Right ventricle myocardium superior (tissue), 1 donor: ENCODE measurements around the gene PDHX. TPM values are rescaled to one million over a fixed set of nuclear protein-coding genes. Genes with fewer than 3 reads are reported as not detected.
"Not testable (repeated sequence)": the region's sequence is repeated elsewhere in the genome, so short reads cannot be mapped to it uniquely, and the experiment has no call there.

ENCODE experiments used
- ATAC-seq: fragments of 200-7000 bp; cut with Tn5 transposase; one replicate; pipeline ENCODE4 v1.9.1; 2020; ENCODE audit warnings: mild to moderate bottlenecking; ENCODE audit not compliant: poor library complexity
- DNase-seq: peaks from one replicate; pipeline ENCODE4 v3.0.0-alpha.2; 2020
- intact Hi-C: fragments of 100-400 bp; cut with DNase I; formaldehyde crosslinking; loops from one replicate; pipeline ENCODE4 v1.11.2; 2022
- total RNA-seq: library from RNA; stranded (reverse); fragmentation: NEBNext Ultra II Directional; extraction: Animal tissue kit (Norgen Biotek cat#: 25700); gene quantifications from one replicate; pipeline ENCODE4 v1.2.1, GENCODE V29; 2021
- donor health status: DM: no; HTN: yes; CAD: no; lungs with severe emphysema.

Gene PDHX
- total RNA-seq, 1 donor from 2014 or later = 140 TPM

GRCh38 chr11:35006389-35007128 is 90.1 kb downstream of the PDHX start:
- intact Hi-C loops = no loop called here
- ATAC-seq = no peak

GRCh38 chr11:35007277-35007676 is 90.9 kb downstream of the PDHX start:
- ATAC-seq (no peak), DNase-seq (no peak)
- intact Hi-C loops = no loop called here

More at GRCh38 chr11:35006389-35007128, 90.1 kb downstream of the PDHX start:
- DNase-seq = no peak

- intact Hi-C loops = no loop called here
- ATAC-seq = no peak
These were observed 92.9 kb downstream of the PDHX start for GRCh38 chr11:35009191-35009943.

GRCh38 chr11:35009944-35010342 is 93.5 kb downstream of the PDHX start:
- ATAC-seq = no peak
- no peak for DNase-seq
- intact Hi-C loops = no loop called here

More at GRCh38 chr11:35009191-35009943, 92.9 kb downstream of the PDHX start:
- no peak for DNase-seq

GRCh38 chr11:35010654-35011053 is 94.2 kb downstream of the PDHX start:
- DNase-seq (no peak), ATAC-seq (no peak)
- intact Hi-C loops = no loop called here

- intact Hi-C loops = no loop called here
- no peak for ATAC-seq
- DNase-seq = no peak
These were observed 95.0 kb downstream of the PDHX start for GRCh38 chr11:35011389-35011788.

GRCh38 chr11:35011944-35012343 is 95.5 kb downstream of the PDHX start:
- intact Hi-C loops = no loop called here
- DNase-seq (no peak), ATAC-seq (no peak)

GRCh38 chr11:35012467-35013191 is 96.2 kb downstream of the PDHX start:
- intact Hi-C loops = no loop called here
- ATAC-seq (no peak), DNase-seq (no peak)

- ATAC-seq = no peak
- intact Hi-C loops = no loop called here
- DNase-seq = no peak
These were observed 97.3 kb downstream of the PDHX start for GRCh38 chr11:35013514-35014233.

GRCh38 chr11:35014346-35014745 is 97.9 kb downstream of the PDHX start:
- ATAC-seq = no peak
- intact Hi-C loops = no loop called here
- DNase-seq = no peak

GRCh38 chr11:35015621-35016387 is 99.4 kb downstream of the PDHX start:
- DNase-seq (no peak), ATAC-seq (no peak)
- intact Hi-C loops = no loop called here

GRCh38 chr11:35016916-35017315 is 100.5 kb downstream of the PDHX start:
- intact Hi-C loops = no loop called here
- no peak for DNase-seq
- no peak for ATAC-seq

GRCh38 chr11:35017528-35018342 is 101.3 kb downstream of the PDHX start:
- no peak for DNase-seq
- ATAC-seq = no peak
- intact Hi-C loops = no loop called here

- DNase-seq (no peak), ATAC-seq (no peak)
- intact Hi-C loops = no loop called here
These were observed 105.2 kb downstream of the PDHX start for GRCh38 chr11:35021589-35021988.

- intact Hi-C loops, DNase-seq: not testable (repeated sequence)
These were observed 107.5 kb downstream of the PDHX start for GRCh38 chr11:35023940-35024339.

GRCh38 chr11:35028007-35028406 is 111.6 kb downstream of the PDHX start:
- ATAC-seq, intact Hi-C loops, DNase-seq: not testable (repeated sequence)

More at GRCh38 chr11:35023940-35024339, 107.5 kb downstream of the PDHX start:
- not testable (repeated sequence) for ATAC-seq

GRCh38 chr11:35029979-35030682 is 113.7 kb downstream of the PDHX start:
- ATAC-seq (no peak), DNase-seq (no peak)
- intact Hi-C loops = no loop called here
